SK-N-SH (cell line): ENCODE data around the gene FTO. TPM values are rescaled to one million over a fixed set of nuclear protein-coding genes. Genes with fewer than 3 reads are reported as not detected.

ENCODE experiments used
- CTCF ChIA-PET: fragments of 300-600, 350-600 bp; formaldehyde crosslinking; extraction: SDS; loops from one replicate; lab custom pipeline; 2021; lab: Yijun Ruan, JAX
- POLR2A ChIA-PET: fragments of 350-600 bp; sonication (Branson Sonifier 250); formaldehyde crosslinking; extraction: SDS; loops from one replicate; lab custom pipeline; 2020; ENCODE audit warnings: antibody characterized with exemption, inconsistent platforms; lab: Yijun Ruan, JAX
- DNase-seq: peaks from one replicate; pipeline ENCODE4 v3.0.0; 2012
- H2AFZ ChIP-seq: fragments of 200-600 bp; sonication (generic); 2 replicates; pipeline ENCODE4 v1.8.1; 2016; ENCODE audit warnings: antibody characterized with exemption, mild to moderate bottlenecking, low read depth
- H3F3A ChIP-seq: fragments of 200-600 bp; sonication (generic); replicated peaks from 2 replicates; pipeline ENCODE3; 2016; ENCODE audit warnings: antibody characterized with exemption, mild to moderate bottlenecking; ENCODE audit not compliant: insufficient read depth
- H3K27ac ChIP-seq, 2 experiments: fragments of 200-500 bp in 1 of 2; fragments of 200-600 bp in 1 of 2; sonication (Bioruptor generic) in 1 of 2; sonication (generic), shearing (Covaris generic) in 1 of 2; 2 replicates each; pipeline versions ENCODE4 v1.5.1 to v1.6.1; 2014 to 2016; ENCODE audit warnings: low read depth in 2 of 2, inconsistent platforms in 1 of 2, low read length in 1 of 2, mild to moderate bottlenecking in 1 of 2, mixed read lengths in 1 of 2
- H3K27me3 ChIP-seq: fragments of 200-600 bp; sonication (generic), shearing (Covaris generic); 2 replicates; pipeline ENCODE4 v1.6.1; 2016; ENCODE audit warnings: mixed run types; ENCODE audit not compliant: insufficient read depth
- H3K36me3 ChIP-seq, 2 experiments: fragments of 200-500 bp in 1 of 2; fragments of 200-600 bp in 1 of 2; sonication (Bioruptor generic) in 1 of 2; sonication (generic) in 1 of 2; replicated peaks in 1 of 2; 2 replicates each; pipeline versions ENCODE3 to v1.5.1; 2014 to 2016; ENCODE audit warnings: low read length in 1 of 2, mild to moderate bottlenecking in 1 of 2; ENCODE audit not compliant: insufficient read depth in 2 of 2, control insufficient read depth in 1 of 2
- H3K4me1 ChIP-seq, 2 experiments: fragments of 200-500 bp in 1 of 2; fragments of 200-600 bp in 1 of 2; sonication (Bioruptor generic) in 1 of 2; sonication (generic), shearing (Covaris generic) in 1 of 2; 2 replicates each; pipeline versions ENCODE4 v1.5.1 to v1.6.1; 2014 to 2016; ENCODE audit warnings: low read depth in 1 of 2, low read length in 1 of 2, mixed run types in 1 of 2; ENCODE audit not compliant: insufficient read depth in 2 of 2, control insufficient read depth in 1 of 2
- H3K4me2 ChIP-seq: fragments of 200-600 bp; sonication (generic), shearing (Covaris generic); 2 replicates; pipeline ENCODE4 v1.6.1; 2017; ENCODE audit warnings: mixed run types
- H3K4me3 ChIP-seq, 2 experiments: fragments of 200-500 bp in 1 of 2; fragments of 200-600 bp in 1 of 2; sonication (Bioruptor generic) in 1 of 2; sonication (generic), shearing (Covaris generic) in 1 of 2; 2 replicates each; pipeline versions ENCODE4 v1.5.1 to v1.8.1; 2014 to 2016; ENCODE audit warnings: low read depth in 2 of 2, inconsistent platforms in 1 of 2, low read length in 1 of 2, mild to moderate bottlenecking in 1 of 2, mixed read lengths in 1 of 2, moderate library complexity in 1 of 2
- H3K79me2 ChIP-seq: fragments of 200-600 bp; sonication (generic); 2 replicates; pipeline ENCODE4 v1.8.1; 2017; ENCODE audit warnings: mild to moderate bottlenecking; ENCODE audit not compliant: insufficient read depth
- H3K9ac ChIP-seq: fragments of 200-600 bp; sonication (generic); 2 replicates; pipeline ENCODE4 v1.6.1; 2017; ENCODE audit warnings: mixed run types
- H3K9me2 ChIP-seq: fragments of 200-600 bp; sonication (generic); 2 replicates; pipeline ENCODE4 v1.6.1; 2017; ENCODE audit warnings: mixed run types
- H3K9me3 ChIP-seq: fragments of 200-600 bp; sonication (generic); 2 replicates; pipeline ENCODE4 v1.6.1; 2017; ENCODE audit warnings: mixed run types, mild to moderate bottlenecking, moderate library complexity
- H4K20me1 ChIP-seq: fragments of 200-600 bp; sonication (generic); 2 replicates; pipeline ENCODE4 v1.6.1; 2017; ENCODE audit warnings: mild to moderate bottlenecking, mixed run types; ENCODE audit not compliant: insufficient read depth
- CTCF ChIP-seq: fragments of 200-600 bp; sonication (generic); IDR thresholded peaks from 2 replicates; pipeline ENCODE4 v1.6.1; 2017; ENCODE audit warnings: antibody characterized with exemption, mild to moderate bottlenecking, moderate library complexity
- GABPA ChIP-seq: IDR thresholded peaks from 2 replicates; pipeline ENCODE4 v1.4.0; 2012; ENCODE audit warnings: low read depth, mild to moderate bottlenecking
- NFIC ChIP-seq: IDR thresholded peaks from 2 replicates; pipeline ENCODE4 v1.4.0; 2012; ENCODE audit warnings: borderline replicate concordance
- PBX3 ChIP-seq: IDR thresholded peaks from 2 replicates; pipeline ENCODE4; 2012
- RAD21 ChIP-seq: IDR thresholded peaks from 2 replicates; pipeline ENCODE4 v1.6.1; 2012; ENCODE audit warnings: mild to moderate bottlenecking, low read length
- RFX5 ChIP-seq: IDR thresholded peaks from 2 replicates; pipeline ENCODE4 v1.6.1; 2012; ENCODE audit warnings: mild to moderate bottlenecking, improper control_type of control experiment, low read length
- TCF12 ChIP-seq: IDR thresholded peaks from 2 replicates; pipeline ENCODE4 v1.4.0; 2012
- USF2 ChIP-seq: fragments of 150-350 bp; IDR thresholded peaks from 2 replicates; pipeline ENCODE4 v1.6.1; 2017; ENCODE audit warnings: antibody characterized with exemption, low read length, low read depth, borderline replicate concordance
- ZBTB33 ChIP-seq: IDR thresholded peaks from 2 replicates; pipeline ENCODE4 v1.4.0; 2012; ENCODE audit warnings: low read depth, borderline replicate concordance
- WGBS: methylation state at CpG from one replicate; pipeline ENCODE4 v1.1.6; 2017; ENCODE audit warnings: low lambda C conversion rate; 5-methylcytosine and 5-hydroxymethylcytosine counted together
- polyA plus RNA-seq, 3 experiments: library from polyadenylated mRNA; depleted of rRNA; stranded (reverse); fragments of >200 nt; gene quantifications; 2 replicates each; pipeline ENCODE4 v1.2.3, GENCODE V29; 2012

The FTO gene
- polyA plus RNA-seq, 1 of the 3 experiments (the other 2 are of a cell fraction) = 41.2 TPM

GRCh38 chr16:54027062-54027461 lies 323.1 kb downstream of the FTO start (continued):
- TF ChIP-seq CTCF (no peak), RFX5 (no peak), ZBTB33 (no peak), PBX3 (0 out of 2 replicates have a peak, but pooled peaks have one; percentile 12)

DNA sequence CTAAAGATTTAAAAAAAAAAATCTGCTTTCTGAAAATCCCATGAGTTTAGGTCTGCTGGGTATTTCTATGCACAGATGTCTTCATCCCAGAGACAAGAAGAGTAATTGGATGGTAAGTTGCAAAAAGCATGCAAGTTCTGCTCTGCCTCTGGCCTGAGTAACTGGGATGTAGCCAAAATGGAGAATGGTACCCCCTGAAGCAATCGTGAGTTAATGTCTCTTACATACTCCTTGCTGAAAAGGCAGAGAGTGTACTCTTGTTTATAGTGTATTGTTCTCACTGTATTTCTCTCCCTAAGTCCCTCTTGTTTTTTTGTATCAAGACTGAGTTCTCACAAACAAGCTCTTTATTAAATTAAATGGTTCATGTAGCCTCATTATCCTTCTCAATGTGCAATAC lies 323.6 kb downstream of the FTO start:
- H3K27me3 ChIP-seq = no peaks in the 10 kb centered on the region
- H3K4me2 ChIP-seq = peak overlapping the region; percentile 14; the same call in 1 of the 2 replicates
- H3K4me3 ChIP-seq = no peak overlapping the region
- no peaks in the 10 kb centered on the region for H3K79me2 ChIP-seq
- ChIA-PET POLR2A (no interaction called here), CTCF (interaction anchor here (0.9 kb wide), 1 partner anchor 13 kb away, joined by 3 read pairs; no protein-coding TSS in a partner anchor)
- peak overlapping the region; percentile 22 to 23; a peak in 3 of 4 replicates for H3K27ac ChIP-seq
- no peaks in the 10 kb centered on the region for H4K20me1 ChIP-seq
- H3K9ac ChIP-seq = no peak overlapping the region
- no peak overlapping the region for H2AFZ ChIP-seq
- TF ChIP-seq TCF12 (no peak), RAD21 (no peak), GABPA (no peak), USF2 (no peak), NFIC (no peak), ZBTB33 (no peak)
- H3K36me3 ChIP-seq = no peaks in the 10 kb centered on the region
- DNase-seq = peak; percentile 12
- peaks cover 6% of the 10 kb centered on the region for H3F3A ChIP-seq
- WGBS = 37% methylated on average over 1 of the region's 1 CpG
- H3K4me1 ChIP-seq = peaks cover 6 to 8% of the 10 kb centered on the region in 2 experiments; a peak in 3 of 4 replicates
- H3K9me2 ChIP-seq = no peaks in the 10 kb centered on the region
- peaks cover 7% of the 10 kb centered on the region; the same call in 1 of the 2 replicates for H3K9me3 ChIP-seq
